A549 (cell line): ENCODE results near the gene PRSS37. TPM values are rescaled to one million over a fixed set of nuclear protein-coding genes. Genes with fewer than 3 reads are reported as not detected.

Experiments
- ATAC-seq, 2 experiments: fragments of 200-7000 bp in 1 of 2; fragments of >200 bp in 1 of 2; cut with Nextera tagmentation in 1 of 2; cut with Tn5 transposase in 1 of 2; 3 replicates each; pipeline versions ENCODE4 v1.8.0 to v1.9.1; 2018 to 2020; ENCODE audit warnings: mild to moderate bottlenecking in 1 of 2, moderate library complexity in 1 of 2
- CTCF ChIA-PET: fragments of 300-600 bp; sonication (Branson Sonifier 250); formaldehyde crosslinking; extraction: SDS; loops from one replicate; lab custom pipeline; 2021; ENCODE audit warnings: antibody characterized with exemption, inconsistent platforms; lab: Yijun Ruan, JAX
- POLR2A ChIA-PET: fragments of 350-600 bp; formaldehyde crosslinking; extraction: SDS; loops from one replicate; lab custom pipeline; 2021; ENCODE audit warnings: antibody characterized with exemption, inconsistent platforms; lab: Yijun Ruan, JAX
- DNase-seq, 2 experiments: peaks; one replicate each; pipeline versions ENCODE4 v3.0.0 to v3.0.0-alpha.2; 2011 to 2016; ENCODE audit warnings: low read depth in 1 of 2, low spot score in 1 of 2
- FAIRE-seq: peaks from 2 replicates; lab custom pipeline; 2011; peaks lifted over from hg19 to GRCh38; lab: Jason Lieb, UNC
- H3K27ac ChIP-seq, 2 experiments: fragments of >200 bp; sonication (Bioruptor Twin); formaldehyde crosslinking; 3 replicates each; pipeline ENCODE4 v1.5.1; 2016 to 2017
- H3K4me1 ChIP-seq: fragments of >200 bp; sonication (Bioruptor Twin); formaldehyde crosslinking; 3 replicates; pipeline ENCODE4 v1.6.1; 2016
- H3K4me2 ChIP-seq: fragments of >200 bp; sonication (Bioruptor Twin); formaldehyde crosslinking; 3 replicates; pipeline ENCODE4 v1.6.1; 2016
- H3K4me3 ChIP-seq: fragments of >200 bp; sonication (Bioruptor Twin); formaldehyde crosslinking; 3 replicates; pipeline ENCODE4 v1.5.1; 2016
- H3K9me3 ChIP-seq: fragments of >200 bp; sonication (Bioruptor Twin); formaldehyde crosslinking; 3 replicates; pipeline ENCODE4 v1.6.1; 2016
- BCL3 ChIP-seq: fragments of >200 bp; sonication (Bioruptor Twin); formaldehyde crosslinking; IDR thresholded peaks from 3 replicates; pipeline ENCODE4 v1.6.1; 2016
- CBX2 ChIP-seq: fragments of 200-600 bp; sonication (generic); IDR thresholded peaks from 2 replicates; pipeline ENCODE4 v1.6.1; 2016; ENCODE audit warnings: low read depth, mild to moderate bottlenecking, borderline replicate concordance
- CEBPB ChIP-seq, 2 experiments: fragments of >200 bp in 1 of 2; sonication (Bioruptor Twin) in 1 of 2; formaldehyde crosslinking in 1 of 2; IDR thresholded peaks; 2 replicates each; pipeline ENCODE4 v1.6.1; 2012 to 2016
- EHF ChIP-seq: fragments of 250-450 bp; sonication (Bioruptor Pico); IDR thresholded peaks from 2 replicates; pipeline ENCODE4 v1.5.0; 2020; ENCODE audit warnings: mild to moderate bottlenecking
- EHMT2 ChIP-seq: fragments of 200-600 bp; sonication (generic); IDR thresholded peaks from 2 replicates; pipeline ENCODE4 v1.6.1; 2016; ENCODE audit warnings: antibody characterized with exemption, low read depth, mild to moderate bottlenecking, moderate library complexity
- FOSL2 ChIP-seq, 2 experiments: fragments of 450-650 bp in 1 of 2; fragments of >200 bp in 1 of 2; sonication (Bioruptor Twin) in 1 of 2; formaldehyde crosslinking; IDR thresholded peaks; 2 replicates each; pipeline versions ENCODE4 v1.5.0 to v1.6.1; 2016 to 2020; ENCODE audit warnings: mild to moderate bottlenecking in 1 of 2, moderate library complexity in 1 of 2
- HDAC2 ChIP-seq: fragments of 200-600 bp; sonication (generic); IDR thresholded peaks from 2 replicates; pipeline ENCODE4 v1.6.1; 2016
- KDM1A ChIP-seq: fragments of 200-600 bp; sonication (generic); IDR thresholded peaks from 2 replicates; pipeline ENCODE4 v1.6.1; 2016; ENCODE audit warnings: low read depth, mild to moderate bottlenecking
- KDM5A ChIP-seq: fragments of 200-600 bp; sonication (generic); IDR thresholded peaks from 2 replicates; pipeline ENCODE4 v1.6.1; 2016; ENCODE audit warnings: antibody characterized with exemption, mild to moderate bottlenecking
- MAZ ChIP-seq: fragments of 150-350 bp; IDR thresholded peaks from 2 replicates; pipeline ENCODE4 v1.6.1; 2014; ENCODE audit warnings: antibody characterized with exemption, low read depth, low read length, borderline replicate concordance
- MYC ChIP-seq: IDR thresholded peaks from 2 replicates; pipeline ENCODE4 v1.6.1; 2012; ENCODE audit warnings: mild to moderate bottlenecking, inconsistent platforms, low read length, improper control_type of control experiment, borderline replicate concordance
- NPAS2 ChIP-seq: fragments of 250-450 bp; sonication (Bioruptor Pico); IDR thresholded peaks from 2 replicates; pipeline ENCODE4 v1.8.0; 2022; ENCODE audit warnings: mild to moderate bottlenecking, moderate library complexity, borderline replicate concordance
- NR3C1 ChIP-seq: fragments of >200 bp; sonication (Bioruptor Twin); formaldehyde crosslinking; IDR thresholded peaks from 3 replicates; pipeline ENCODE4 v1.6.1; 2017
- PBX3 ChIP-seq: IDR thresholded peaks from 2 replicates; pipeline ENCODE4 v1.6.1; 2012
- RCOR1 ChIP-seq: fragments of 150-350 bp; IDR thresholded peaks from 2 replicates; pipeline ENCODE4 v1.6.1; 2014; ENCODE audit warnings: antibody characterized with exemption, low read length, low read depth
- REST ChIP-seq: fragments of 200-600 bp; sonication (generic); IDR thresholded peaks from 2 replicates; pipeline ENCODE4 v1.6.1; 2016; ENCODE audit warnings: antibody characterized with exemption, mild to moderate bottlenecking, moderate library complexity
- RFX5 ChIP-seq: fragments of 450-650 bp; IDR thresholded peaks from 2 replicates; pipeline ENCODE4 v1.7.1; 2014; ENCODE audit warnings: antibody characterized with exemption, mild to moderate bottlenecking, moderate library complexity
- RNF2 ChIP-seq: fragments of 200-600 bp; sonication (generic); IDR thresholded peaks from 2 replicates; pipeline ENCODE4 v1.6.1; 2016; ENCODE audit warnings: low read depth, mild to moderate bottlenecking, antibody characterized with exemption, moderate library complexity, borderline replicate concordance
- SMC3 ChIP-seq: fragments of >200 bp; sonication (Bioruptor Twin); formaldehyde crosslinking; IDR thresholded peaks from 3 replicates; pipeline ENCODE4 v1.6.1; 2018; ENCODE audit warnings: inconsistent platforms
- TFCP2L1 ChIP-seq: fragments of 250-450 bp; sonication (Bioruptor Pico); IDR thresholded peaks from 2 replicates; pipeline ENCODE4 v1.5.0; 2021; ENCODE audit warnings: mild to moderate bottlenecking
- USF2 ChIP-seq: fragments of 450-650 bp; IDR thresholded peaks from 2 replicates; pipeline ENCODE4 v1.6.1; 2014; ENCODE audit warnings: antibody characterized with exemption
- ZFP36 ChIP-seq: fragments of 450-650 bp; IDR thresholded peaks from 2 replicates; pipeline ENCODE4 v1.6.1; 2014; ENCODE audit warnings: borderline replicate concordance; ENCODE audit not compliant: partially characterized antibody
- ZNF302 ChIP-seq: fragments of 250-450 bp; sonication (Bioruptor Pico); IDR thresholded peaks from 2 replicates; pipeline ENCODE4 v1.9.0; 2021; ENCODE audit warnings: inconsistent platforms, mild to moderate bottlenecking, moderate library complexity
- WGBS: methylation state at CpG from one replicate; pipeline ENCODE4 v1.1.6; 2017; ENCODE audit errors: missing lambda C conversion rate; 5-methylcytosine and 5-hydroxymethylcytosine counted together
- polyA plus RNA-seq, 4 experiments: library from polyadenylated mRNA; depleted of rRNA in 3 of 4; stranded (reverse); fragments of >200 nt; fragmentation: RNase III in 1 of 4; extraction: RNeasy Plus Mini Kit Qiagen cat#74134 plus additional on column Dnase treatment in 1 of 4; gene quantifications; 2 replicates in 3 of 4; 3 replicates in 1 of 4; pipeline ENCODE4 v1.2.3, GENCODE V29; 2011 to 2017

PRSS37 gene
- polyA plus RNA-seq, 2 of the 4 experiments (the other 2 are of a cell fraction) = not detected

DNA sequence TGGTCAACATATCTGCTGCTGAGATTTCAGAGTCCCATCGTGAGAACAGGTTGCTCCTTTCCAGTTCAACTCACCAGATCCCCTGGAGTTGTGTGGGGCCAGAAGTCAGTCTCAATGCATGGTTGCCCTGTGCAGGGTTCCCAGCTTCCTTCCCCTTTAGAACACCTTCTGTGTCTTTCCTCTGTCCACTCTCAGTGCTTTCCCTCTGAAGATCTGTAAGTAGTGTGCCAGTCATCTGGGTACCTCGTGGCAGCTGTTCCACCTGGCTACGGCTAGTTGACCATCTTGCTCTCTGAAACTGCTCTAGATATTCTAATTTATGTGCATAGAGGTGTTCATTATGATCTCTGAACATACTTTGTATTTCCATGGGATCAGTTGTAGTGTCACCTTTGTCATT is 36.1 kb upstream of the PRSS37 start:
- H3K27ac ChIP-seq = no peak overlapping the region
- no peak for FAIRE-seq
- H3K4me3 ChIP-seq = no peak overlapping the region
- TF ChIP-seq KDM5A (no peak), ZNF302 (CRISPR knock-in tag) (no peak), RNF2 (no peak), CEBPB (IDR thresholded peaks at IDR 0.05) (no peak), ZFP36 (no peak), EHMT2 (no peak), BCL3 (no peak)
- no peak for DNase-seq
- no peaks in the 10 kb centered on the region for H3K9me3 ChIP-seq
- ATAC-seq = no peak
- no peaks in the 10 kb centered on the region for H3K4me1 ChIP-seq
- ChIA-PET CTCF (no interaction called here), POLR2A (no interaction called here)
- WGBS = 9% methylated on average over 3 of the region's 3 CpGs
- H3K4me2 ChIP-seq = no peak overlapping the region

GRCh38 chr7:141876371-141876770 is 35.1 kb upstream of the PRSS37 start:
- no peak for DNase-seq
- Histone ChIP-seq H3K4me1 (no peaks in the 10 kb centered on the region), H3K27ac (no peak overlapping the region), H3K4me2 (no peak overlapping the region), H3K9me3 (no peaks in the 10 kb centered on the region), H3K4me3 (no peak overlapping the region)
- ATAC-seq = no peak
- 20% methylated on average over 1 of the region's 1 CpG for WGBS
- TF ChIP-seq HDAC2 (no peak), EHF (no peak)
- ChIA-PET CTCF (no interaction called here), POLR2A (no interaction called here)
- no peak for FAIRE-seq

DNA sequence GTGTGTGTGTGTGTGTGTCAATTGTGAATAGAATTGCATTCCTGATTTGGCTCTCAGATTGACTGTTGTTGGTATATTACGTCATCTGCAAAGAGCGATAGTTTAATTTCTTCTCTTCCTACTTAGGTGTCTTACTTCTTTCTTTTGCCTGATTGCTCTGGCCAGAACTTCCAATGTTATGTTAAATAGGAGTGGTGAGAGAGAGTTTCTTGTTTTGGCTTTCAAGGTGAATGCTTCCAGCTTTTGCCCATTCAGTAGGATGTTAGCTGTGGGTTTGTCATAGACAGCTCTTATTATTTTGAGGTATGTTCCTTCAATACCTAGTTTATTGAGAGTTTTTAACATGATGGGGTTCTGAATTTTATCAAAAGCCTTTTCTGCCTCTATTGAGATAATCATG is 34.2 kb upstream of the PRSS37 start:
- H3K4me1 ChIP-seq = no peaks in the 10 kb centered on the region
- ATAC-seq = no peak
- no peak overlapping the region for H3K4me3 ChIP-seq
- WGBS = 80% methylated on average over 2 of the region's 2 CpGs
- CTCF ChIA-PET = no interaction called here
- TF ChIP-seq KDM5A (no peak), ZNF302 (CRISPR knock-in tag) (no peak), ZFP36 (no peak), CBX2 (no peak), PBX3 (no peak), MYC (no peak), NR3C1 (no peak), KDM1A (no peak), RFX5 (no peak)
- TF ChIP-seq, all 56 proteins: peak for 0
- Histone ChIP-seq H3K4me2 (no peak overlapping the region), H3K27ac (no peak overlapping the region), H3K9me3 (no peaks in the 10 kb centered on the region)
- DNase-seq = no peak
- POLR2A ChIA-PET = no interaction called here
- FAIRE-seq = no peak

DNA sequence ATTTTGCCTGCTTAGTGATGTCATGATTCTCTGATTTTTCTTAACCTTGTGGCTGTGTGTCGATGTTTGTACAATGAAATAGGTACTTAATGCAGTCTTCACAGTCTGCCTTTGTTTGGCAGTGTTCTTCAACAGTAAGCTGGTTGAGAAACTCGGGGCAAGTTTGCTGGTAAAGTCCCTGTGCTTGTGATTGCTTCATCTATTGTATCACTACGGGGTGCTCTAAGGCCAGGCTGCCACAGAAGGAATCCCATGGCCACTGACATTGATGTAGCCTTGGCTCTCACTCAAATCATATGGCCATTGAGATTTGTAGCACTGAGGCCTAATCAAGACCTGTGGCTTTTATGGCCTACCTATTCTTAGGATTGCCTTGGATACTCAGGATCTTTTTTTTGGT is 33.5 kb upstream of the PRSS37 start:
- DNase-seq (no peak), ATAC-seq (no peak), FAIRE-seq (no peak)
- POLR2A ChIA-PET = no interaction called here
- 5% methylated on average over 3 of the region's 3 CpGs for WGBS
- H3K4me1 ChIP-seq = no peaks in the 10 kb centered on the region
- no peak overlapping the region for H3K4me3 ChIP-seq
- H3K9me3 ChIP-seq = no peaks in the 10 kb centered on the region
- H3K27ac ChIP-seq = no peak overlapping the region
- TF ChIP-seq TFCP2L1 (CRISPR knock-in tag) (no peak), USF2 (no peak), FOSL2 (IDR thresholded peaks at IDR 0.05) (no peak), FOSL2 (CRISPR knock-in tag; IDR thresholded peaks at IDR 0.05) (no peak), CBX2 (no peak), MAZ (no peak), SMC3 (no peak), MYC (no peak), REST (no peak), NPAS2 (CRISPR knock-in tag) (no peak), RCOR1 (no peak)
- CTCF ChIA-PET = no interaction called here
- no peak overlapping the region for H3K4me2 ChIP-seq
